HepG2 (cell line): ENCODE data around the gene GYPC. TPM values are rescaled to one million over a fixed set of nuclear protein-coding genes. Genes with fewer than 3 reads are reported as not detected.

Experiments used
- ATAC-seq: fragments of 200-7000 bp; cut with Tn5 transposase; 3 replicates; pipeline ENCODE4 v1.9.1; 2020; ENCODE audit warnings: mild to moderate bottlenecking, moderate library complexity
- BruUV-seq: library from RNA; stranded (reverse); fragments of 400-500 nt; replicated peaks from 2 replicates; lab custom pipeline; 2021; lab: Mats Ljungman, UMichigan
- CTCF ChIA-PET: fragments of 300-600 bp; formaldehyde crosslinking; extraction: SDS; loops from one replicate; lab custom pipeline; 2021; ENCODE audit warnings: low total read pairs, inconsistent platforms, low intra/inter-chr PET ratio; lab: Yijun Ruan, JAX
- POLR2A ChIA-PET: fragments of 350-600 bp; sonication (Branson Sonifier 250); formaldehyde crosslinking; loops from one replicate; lab custom pipeline; 2020; ENCODE audit warnings: antibody characterized with exemption, inconsistent platforms; lab: Yijun Ruan, JAX
- DNase-seq: peaks from one replicate; pipeline ENCODE4 v3.0.0-alpha.2; 2015; ENCODE audit warnings: low spot score
- FAIRE-seq: peaks from 3 replicates; lab custom pipeline; 2011; peaks lifted over from hg19 to GRCh38; lab: Jason Lieb, UNC
- H2AFZ ChIP-seq: one replicate; pipeline ENCODE4 v1.6.1; 2011; ENCODE audit warnings: low read length, inconsistent platforms
- H3K27ac ChIP-seq: fragments of 300-600 bp; 3 replicates; pipeline ENCODE4 v1.8.0; 2011; ENCODE audit warnings: mixed run types, mild to moderate bottlenecking, mixed read lengths, low read length, inconsistent platforms; ENCODE audit not compliant: insufficient read depth; ENCODE audit errors: extremely low read length
- H3K27me3 ChIP-seq, 2 experiments: fragments of 200-600 bp in 1 of 2; 2 replicates in 1 of 2; 3 replicates in 1 of 2; pipeline versions ENCODE4 v1.6.0 to v1.8.0; 2011; ENCODE audit warnings: low read length in 2 of 2, mild to moderate bottlenecking in 2 of 2, moderate library complexity in 2 of 2, inconsistent platforms in 1 of 2; ENCODE audit not compliant: insufficient read depth in 2 of 2, control insufficient read depth in 1 of 2
- H3K36me3 ChIP-seq, 2 experiments: fragments of 200-600 bp in 1 of 2; replicated peaks in 1 of 2; 2 replicates in 1 of 2; 3 replicates in 1 of 2; pipeline versions ENCODE4 v1.5.1 to v1.8.0; 2011; ENCODE audit warnings: low read length in 2 of 2, inconsistent platforms in 1 of 2; ENCODE audit not compliant: insufficient read depth in 2 of 2, control insufficient read depth in 1 of 2
- H3K4me1 ChIP-seq: 2 replicates; pipeline ENCODE4 v1.5.1; 2012; ENCODE audit warnings: low read length, inconsistent platforms; ENCODE audit not compliant: insufficient read depth
- H3K4me2 ChIP-seq: 2 replicates; pipeline ENCODE4 v1.6.0; 2011; ENCODE audit warnings: low read depth, low read length, inconsistent platforms
- H3K4me3 ChIP-seq, 3 experiments: fragments of 200-600 bp in 1 of 3; sonication (generic), shearing (Covaris generic) in 1 of 3; replicated peaks in 1 of 3; 2 replicates each; pipeline ENCODE4 v1.5.1; 2011 to 2016; ENCODE audit warnings: low read length in 3 of 3, inconsistent platforms in 2 of 3, low read depth in 2 of 3, mild to moderate bottlenecking in 2 of 3, control low read depth in 1 of 3, mixed read lengths in 1 of 3; ENCODE audit not compliant: insufficient read depth in 1 of 3
- H3K79me2 ChIP-seq: one replicate; pipeline ENCODE4 v1.6.1; 2011; ENCODE audit warnings: low read length, inconsistent platforms; ENCODE audit not compliant: insufficient read depth
- H3K9ac ChIP-seq: 2 replicates; pipeline ENCODE4 v1.6.0; 2011; ENCODE audit warnings: mild to moderate bottlenecking, low read depth, low read length, inconsistent platforms; ENCODE audit not compliant: insufficient read depth
- H3K9me3 ChIP-seq: 2 replicates; pipeline ENCODE4 v1.5.1; 2012; ENCODE audit warnings: mild to moderate bottlenecking, low read length
- H4K20me1 ChIP-seq: 2 replicates; pipeline ENCODE4 v1.6.0; 2011; ENCODE audit warnings: inconsistent platforms, mild to moderate bottlenecking, low read length, moderate library complexity; ENCODE audit not compliant: insufficient read depth
- ELF3 ChIP-seq: IDR thresholded peaks from 2 replicates; pipeline ENCODE4 v1.6.1; 2016; ENCODE audit warnings: missing genetic modification reagents, missing compliant biosample characterization
- ETV6 ChIP-seq: sonication (generic); formaldehyde crosslinking; conservative IDR thresholded peaks from 2 replicates; pipeline ENCODE4 v1.4.0; 2020; ENCODE audit warnings: missing genetic modification reagents
- HMG20B ChIP-seq: conservative IDR thresholded peaks from 2 replicates; pipeline ENCODE4 v1.6.1; 2016; ENCODE audit warnings: missing genetic modification reagents, missing compliant biosample characterization
- SIX4 ChIP-seq: sonication (generic); formaldehyde crosslinking; IDR thresholded peaks from 2 replicates; pipeline ENCODE4 v1.4.0; 2020; ENCODE audit warnings: missing genetic modification reagents
- SRF ChIP-seq: IDR thresholded peaks from 2 replicates; pipeline ENCODE4 v1.6.1; 2011; ENCODE audit warnings: mild to moderate bottlenecking, low read depth, low read length, moderate library complexity
- SRSF9 ChIP-seq: fragments of 200-400 bp; formaldehyde crosslinking; IDR thresholded peaks from 2 replicates; pipeline ENCODE4 v1.6.1; 2018; ENCODE audit warnings: borderline replicate concordance, mild to moderate bottlenecking, low read depth, low read length; ENCODE audit not compliant: insufficient read depth, poor library complexity, severe bottlenecking
- ZFP41 ChIP-seq: sonication (generic); formaldehyde crosslinking; IDR thresholded peaks from 2 replicates; pipeline ENCODE4 v1.4.0; 2020; ENCODE audit warnings: mild to moderate bottlenecking, missing genetic modification reagents, borderline replicate concordance
- ZNF121 ChIP-seq: sonication (generic); formaldehyde crosslinking; IDR thresholded peaks from 2 replicates; pipeline ENCODE4 v1.5.0; 2020; ENCODE audit warnings: mild to moderate bottlenecking, missing genetic modification reagents
- ZNF550 ChIP-seq: sonication (generic); formaldehyde crosslinking; IDR thresholded peaks from 2 replicates; pipeline ENCODE4 v1.4.0; 2020; ENCODE audit warnings: mild to moderate bottlenecking, missing genetic modification reagents, borderline replicate concordance
- ZSCAN21 ChIP-seq: sonication (generic); formaldehyde crosslinking; IDR thresholded peaks from 2 replicates; pipeline ENCODE4 v1.8.0; 2022; ENCODE audit warnings: mild to moderate bottlenecking, missing genetic modification reagents, moderate library complexity, borderline replicate concordance
- WGBS: methylation state at CpG from one replicate; pipeline ENCODE4 v1.1.6; 2017; ENCODE audit warnings: low lambda C conversion rate; 5-methylcytosine and 5-hydroxymethylcytosine counted together
- in situ Hi-C: cut with HindIII; loops from 2 replicates; pipeline ENCODE4 v1.10.0; 2017; ENCODE audit warnings: low pct_unique_long_range_greater_than_20kb; ENCODE audit not compliant: extremely low pct_ligation_motif_present
- intact Hi-C: fragments of 100-400 bp; cut with micrococcal nuclease; formaldehyde crosslinking; loops from one replicate; pipeline ENCODE4 v1.10.0; 2022; ENCODE audit not compliant: unreplicated experiment
- polyA plus RNA-seq, 8 experiments: library from polyadenylated mRNA; depleted of rRNA in 3 of 8; stranded (reverse) in 7 of 8; unstranded in 1 of 8; fragments of >200 nt; fragmentation: Illumina TruSeq in 4 of 8; extraction: Trizol in 4 of 8; gene quantifications; 2 replicates each; pipeline versions ENCODE4 v1.2.1 to v1.2.3, GENCODE V29; 2011 to 2016; ENCODE audit warnings: low read depth in 4 of 8, missing spikeins in 1 of 8, mixed read lengths in 1 of 8; ENCODE audit not compliant: insufficient read depth in 1 of 8
- total RNA-seq, 5 experiments: library from RNA; depleted of rRNA; stranded (reverse); fragments of >200 nt; fragmentation: Illumina TruSeq; extraction: Trizol; gene quantifications; 2 replicates each; pipeline ENCODE4 v1.2.3, GENCODE V29; 2016; ENCODE audit warnings: low read depth in 1 of 5
- TF ChIP-seq, protein P1 (sequence below): sonication (generic); formaldehyde crosslinking; IDR thresholded peaks from 2 replicates; pipeline ENCODE4 v1.8.1; 2023; ENCODE audit warnings: mild to moderate bottlenecking, missing genetic modification reagents

GYPC gene
- total and polyA plus RNA-seq, 2 of the 13 experiments (the other 11 are each of a cell fraction or from before 2014, with no cell fraction given) = not detected

DNA sequence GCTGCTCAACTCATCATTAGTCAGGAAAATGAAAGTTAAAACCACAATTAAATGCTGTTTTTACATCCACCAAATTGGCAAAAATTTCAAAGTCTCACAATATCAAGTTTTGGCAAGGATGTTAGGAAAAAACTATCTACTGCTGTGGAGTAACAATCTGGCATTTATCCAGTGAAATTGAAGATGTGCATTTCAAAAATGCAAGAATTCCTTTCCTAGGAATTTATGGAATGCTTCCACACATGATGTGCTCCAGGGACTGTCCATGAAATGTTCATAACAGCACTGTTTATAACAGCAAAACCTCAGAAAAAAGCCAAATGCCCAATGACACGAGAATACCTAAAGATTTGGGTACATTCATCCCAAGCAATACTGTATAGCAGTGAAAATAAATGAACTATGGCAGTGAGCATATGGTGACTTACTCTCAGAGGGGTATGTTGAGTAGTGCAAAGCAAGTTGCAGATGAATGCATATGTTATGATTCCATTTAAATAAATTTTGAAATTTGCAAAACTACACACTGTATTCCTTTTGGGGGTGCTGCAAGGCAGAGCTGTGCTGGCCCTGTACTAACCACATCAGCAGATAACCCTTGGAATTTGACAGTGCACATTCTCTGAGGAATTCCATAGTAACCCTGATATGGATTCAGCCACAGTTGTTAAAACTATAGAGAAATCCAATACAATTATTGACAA, 41.3 kb upstream of the GYPC start:
- Histone ChIP-seq H3K4me1 (no peaks in the 10 kb centered on the region), H3K9ac (no peak overlapping the region), H3K27me3 (no peaks in the 10 kb centered on the region), H3K36me3 (no peaks in the 10 kb centered on the region), H3K4me2 (no peak overlapping the region), H3K4me3 (no peak overlapping the region), H3K27ac (no peak overlapping the region), H2AFZ (no peak overlapping the region), H4K20me1 (no peaks in the 10 kb centered on the region), H3K79me2 (no peaks in the 10 kb centered on the region), H3K9me3 (no peaks in the 10 kb centered on the region)
- DNase-seq = no peak
- intact Hi-C loops = no loop called here
- ChIA-PET CTCF (no interaction called here), POLR2A (no interaction called here)
- no peak for FAIRE-seq
- no TSS peak for BruUV-seq
- no peak for ATAC-seq
- in situ Hi-C loops = no loop called here
- WGBS = 0% methylated on average over 1 of the region's 1 CpG
- no peak for TF ChIP-seq HMG20B (CRISPR knock-in tag)
- TF ChIP-seq SRSF9 = no peak
- TF ChIP-seq ZNF550 (CRISPR knock-in tag) = no peak
- no peak for TF ChIP-seq ZFP41
- no peak for TF ChIP-seq ETV6
- no peak for TF ChIP-seq ZNF121
- TF ChIP-seq SRF = no peak
- TF ChIP-seq SIX4 = no peak
- no peak for TF ChIP-seq ZSCAN21
- TF ChIP-seq, protein P1, sequence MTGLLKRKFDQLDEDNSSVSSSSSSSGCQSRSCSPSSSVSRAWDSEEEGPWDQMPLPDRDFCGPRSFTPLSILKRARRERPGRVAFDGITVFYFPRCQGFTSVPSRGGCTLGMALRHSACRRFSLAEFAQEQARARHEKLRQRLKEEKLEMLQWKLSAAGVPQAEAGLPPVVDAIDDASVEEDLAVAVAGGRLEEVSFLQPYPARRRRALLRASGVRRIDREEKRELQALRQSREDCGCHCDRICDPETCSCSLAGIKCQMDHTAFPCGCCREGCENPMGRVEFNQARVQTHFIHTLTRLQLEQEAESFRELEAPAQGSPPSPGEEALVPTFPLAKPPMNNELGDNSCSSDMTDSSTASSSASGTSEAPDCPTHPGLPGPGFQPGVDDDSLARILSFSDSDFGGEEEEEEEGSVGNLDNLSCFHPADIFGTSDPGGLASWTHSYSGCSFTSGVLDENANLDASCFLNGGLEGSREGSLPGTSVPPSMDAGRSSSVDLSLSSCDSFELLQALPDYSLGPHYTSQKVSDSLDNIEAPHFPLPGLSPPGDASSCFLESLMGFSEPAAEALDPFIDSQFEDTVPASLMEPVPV (CRISPR knock-in tag) = no peak
- no peak for TF ChIP-seq ELF3 (CRISPR knock-in tag)
